WTC11 (cell line): ENCODE results near the gene PPP1R14C. TPM values are rescaled to one million over a fixed set of nuclear protein-coding genes. Genes with fewer than 3 reads are reported as not detected.

Source experiments
- ATAC-seq: fragments of 200-7000 bp; cut with Tn5 transposase; 2 replicates; pipeline ENCODE4 v1.10.0; 2021; ENCODE audit warnings: mild to moderate bottlenecking, moderate library complexity
- CTCF ChIA-PET: fragments of 300-600 bp; sonication (Branson Sonifier 250); formaldehyde crosslinking; loops from one replicate; lab custom pipeline; 2021; ENCODE audit warnings: antibody characterized with exemption; lab: Charles Lee
- POLR2A ChIA-PET: fragments of 350-600 bp; sonication (Branson Sonifier 250); formaldehyde crosslinking; loops from one replicate; lab custom pipeline; 2021; ENCODE audit warnings: antibody characterized with exemption; lab: Charles Lee
- DNase-seq: peaks from one replicate; pipeline ENCODE4 v3.0.0; 2021; ENCODE audit warnings: low spot score
- H3K27ac Mint-ChIP-seq: 2 replicates; pipeline ENCODE4 v1.8.0; 2021; ENCODE audit warnings: mixed read lengths
- H3K27me3 Mint-ChIP-seq: 2 replicates; pipeline ENCODE4 v1.8.0; 2021; ENCODE audit warnings: low read depth, mild to moderate bottlenecking, moderate library complexity, mixed read lengths
- H3K36me3 Mint-ChIP-seq: 2 replicates; pipeline ENCODE4 v1.8.0; 2021; ENCODE audit warnings: mixed read lengths
- H3K4me1 Mint-ChIP-seq: 2 replicates; pipeline ENCODE4 v1.8.0; 2022; ENCODE audit warnings: mixed read lengths
- H3K4me3 Mint-ChIP-seq: 2 replicates; pipeline ENCODE4 v1.8.0; 2021; ENCODE audit warnings: mild to moderate bottlenecking, moderate library complexity, mixed read lengths
- H3K9me3 Mint-ChIP-seq: 2 replicates; pipeline ENCODE4 v1.8.0; 2021; ENCODE audit warnings: mixed read lengths
- ATF1 ChIP-seq: sonication (generic); formaldehyde crosslinking; IDR thresholded peaks from 2 replicates; pipeline ENCODE4 v1.8.1; 2023; ENCODE audit warnings: mild to moderate bottlenecking, moderate library complexity, missing genetic modification reagents
- ESRRA ChIP-seq: sonication (generic); formaldehyde crosslinking; IDR thresholded peaks from 2 replicates; pipeline ENCODE4 v1.8.1; 2022; ENCODE audit warnings: mild to moderate bottlenecking, missing genetic modification reagents, borderline replicate concordance
- FOXP1 ChIP-seq: sonication (generic); formaldehyde crosslinking; IDR thresholded peaks from 2 replicates; pipeline ENCODE4 v1.8.0; 2022; ENCODE audit warnings: missing genetic modification reagents, mild to moderate bottlenecking, moderate library complexity, borderline replicate concordance
- GRHL2 ChIP-seq: fragments of 250-450 bp; sonication (Bioruptor Pico); IDR thresholded peaks from 2 replicates; pipeline ENCODE4 v1.8.0; 2022; ENCODE audit warnings: mild to moderate bottlenecking, moderate library complexity; ENCODE audit not compliant: insufficient replicate concordance, severe bottlenecking
- JUN ChIP-seq: sonication (generic); formaldehyde crosslinking; IDR thresholded peaks from 2 replicates; pipeline ENCODE4 v1.8.0; 2023; ENCODE audit warnings: mild to moderate bottlenecking, missing genetic modification reagents
- KAT7 ChIP-seq: sonication (generic); formaldehyde crosslinking; IDR thresholded peaks from 2 replicates; pipeline ENCODE4 v1.8.1; 2023; ENCODE audit warnings: missing genetic modification reagents, mild to moderate bottlenecking, borderline replicate concordance
- MYBL2 ChIP-seq: sonication (generic); formaldehyde crosslinking; IDR thresholded peaks from 2 replicates; pipeline ENCODE4 v1.8.1; 2023; ENCODE audit warnings: mild to moderate bottlenecking, moderate library complexity, missing genetic modification reagents
- NR1H2 ChIP-seq: sonication (generic); formaldehyde crosslinking; IDR thresholded peaks from 2 replicates; pipeline ENCODE4 v1.9.0; 2021; ENCODE audit warnings: mild to moderate bottlenecking, moderate library complexity, missing genetic modification reagents
- NR2C2 ChIP-seq: sonication (generic); formaldehyde crosslinking; IDR thresholded peaks from 2 replicates; pipeline ENCODE4 v1.8.0; 2022; ENCODE audit warnings: mild to moderate bottlenecking, missing genetic modification reagents
- SMAD3 ChIP-seq: sonication (generic); formaldehyde crosslinking; IDR thresholded peaks from 2 replicates; pipeline ENCODE4 v1.8.0; 2022; ENCODE audit warnings: missing genetic modification reagents, mild to moderate bottlenecking, borderline replicate concordance
- ZBTB21 ChIP-seq: sonication (generic); formaldehyde crosslinking; IDR thresholded peaks from 2 replicates; pipeline ENCODE4 v1.8.1; 2023; ENCODE audit warnings: mild to moderate bottlenecking, missing genetic modification reagents, borderline replicate concordance
- ZNF121 ChIP-seq: sonication (generic); formaldehyde crosslinking; IDR thresholded peaks from 2 replicates; pipeline ENCODE4 v1.8.0; 2023; ENCODE audit warnings: missing genetic modification reagents
- ZNF219 ChIP-seq: sonication (generic); formaldehyde crosslinking; IDR thresholded peaks from 2 replicates; pipeline ENCODE4 v1.8.0; 2023; ENCODE audit warnings: missing genetic modification reagents, mild to moderate bottlenecking, borderline replicate concordance
- ZNF232 ChIP-seq: sonication (generic); formaldehyde crosslinking; IDR thresholded peaks from 2 replicates; pipeline ENCODE4 v1.8.0; 2022; ENCODE audit warnings: mild to moderate bottlenecking, missing genetic modification reagents
- ZNF263 ChIP-seq: sonication (generic); formaldehyde crosslinking; IDR thresholded peaks from 2 replicates; pipeline ENCODE4 v1.8.1; 2022; ENCODE audit warnings: low read depth, mild to moderate bottlenecking, moderate library complexity, missing genetic modification reagents
- ZNF423 ChIP-seq: fragments of 250-450 bp; sonication (Bioruptor Pico); IDR thresholded peaks from 2 replicates; pipeline ENCODE4 v2.1.2; 2022; ENCODE audit warnings: mild to moderate bottlenecking, moderate library complexity
- total RNA-seq: library from RNA; stranded (reverse); gene quantifications from 3 replicates; pipeline ENCODE4 v1.2.3, GENCODE V29; 2021
- TF ChIP-seq, protein P1 (sequence below): sonication (generic); formaldehyde crosslinking; IDR thresholded peaks from 2 replicates; pipeline ENCODE4 v1.8.1; 2023; ENCODE audit warnings: mild to moderate bottlenecking, moderate library complexity, missing genetic modification reagents
- TF ChIP-seq, protein P2 (sequence below): sonication (generic); formaldehyde crosslinking; IDR thresholded peaks from 2 replicates; pipeline ENCODE4 v1.8.1; 2023; ENCODE audit warnings: mild to moderate bottlenecking, missing genetic modification reagents, moderate library complexity
- TF ChIP-seq, protein P3 (sequence below): sonication (generic); formaldehyde crosslinking; IDR thresholded peaks from 2 replicates; pipeline ENCODE4 v1.8.1; 2023; ENCODE audit warnings: mild to moderate bottlenecking, missing genetic modification reagents
- TF ChIP-seq, protein P4 (sequence below): sonication (generic); formaldehyde crosslinking; IDR thresholded peaks from 2 replicates; pipeline ENCODE4 v1.8.0; 2022; ENCODE audit warnings: missing genetic modification reagents
- TF ChIP-seq, protein P5 (sequence below): fragments of 250-450 bp; sonication (Bioruptor Pico); conservative IDR thresholded peaks from 2 replicates; pipeline ENCODE4 v1.9.0; 2021; ENCODE audit warnings: mild to moderate bottlenecking
- TF ChIP-seq, protein P6 (sequence below): sonication (generic); formaldehyde crosslinking; IDR thresholded peaks from 2 replicates; pipeline ENCODE4 v1.8.1; 2022; ENCODE audit warnings: mild to moderate bottlenecking, missing genetic modification reagents, moderate library complexity, borderline replicate concordance
- TF ChIP-seq, protein P7 (sequence below): sonication (generic); formaldehyde crosslinking; IDR thresholded peaks from 2 replicates; pipeline ENCODE4 v1.8.0; 2022; ENCODE audit warnings: mild to moderate bottlenecking, missing genetic modification reagents

The PPP1R14C gene
- total RNA-seq, 1 experiment from 2014 or later, result 1.1 TPM

DNA sequence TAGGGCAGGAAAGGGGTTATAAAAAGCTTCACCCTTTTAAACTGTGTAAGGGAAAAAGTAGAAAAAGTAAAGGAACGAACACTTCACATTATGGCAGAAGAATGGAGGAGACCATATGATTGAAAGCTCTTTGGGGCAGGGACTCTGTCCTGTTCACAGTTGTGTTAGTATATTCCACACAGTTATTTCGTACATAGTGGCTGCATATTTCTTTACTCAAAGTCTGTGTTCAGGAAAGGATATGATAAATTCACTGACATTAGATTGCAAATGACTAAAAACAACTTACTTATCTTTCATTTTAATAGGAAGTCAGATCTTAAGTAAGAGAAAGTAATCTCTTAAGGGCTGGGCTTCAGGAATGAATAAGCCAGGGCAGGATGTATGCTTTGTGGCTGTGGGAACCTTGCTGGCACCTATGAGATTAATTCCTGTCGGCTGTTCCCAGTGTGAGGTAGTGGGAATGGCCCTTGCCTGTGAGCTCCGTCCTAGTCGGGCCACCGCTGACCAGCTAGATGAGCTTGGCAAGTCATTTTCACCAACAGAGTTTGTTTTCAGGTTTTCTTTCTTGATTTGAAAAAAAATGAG lies 11.2 kb downstream of the PPP1R14C start:
- ATAC-seq, result no peak

DNA sequence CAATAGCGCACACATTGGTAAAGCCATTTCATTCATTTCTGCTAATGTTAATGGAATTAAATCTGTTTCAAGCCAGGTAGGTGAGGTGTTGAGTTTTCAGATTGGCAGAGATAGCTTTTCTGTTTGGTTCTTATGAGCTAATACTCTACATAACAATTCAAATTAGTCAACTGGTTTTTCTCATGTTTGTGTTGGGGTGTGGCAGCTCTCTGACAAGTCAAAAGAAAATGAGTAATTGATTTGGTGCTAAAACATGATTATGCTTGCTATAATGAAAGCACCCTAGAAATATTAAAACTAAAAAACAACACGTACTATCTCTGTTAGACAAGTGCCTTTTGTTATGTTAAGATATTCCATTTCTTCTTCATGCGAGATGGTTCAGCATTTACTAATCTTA lies 13.6 kb downstream of the PPP1R14C start:
- H3K36me3 Mint-ChIP-seq, result no peaks in the 10 kb centered on the region
- POLR2A ChIA-PET, result interaction anchor here (0.5 kb wide), 1 partner anchor 18 kb away, joined by 3 read pairs; no protein-coding TSS in a partner anchor
- H3K27ac Mint-ChIP-seq, result no peak overlapping the region
- H3K9me3 Mint-ChIP-seq, result no peaks in the 10 kb centered on the region
- CTCF ChIA-PET, result no interaction called here
- H3K4me3 Mint-ChIP-seq, result no peak overlapping the region
- DNase-seq (no peak), ATAC-seq (no peak)
- H3K4me1 Mint-ChIP-seq, result peaks cover under 1% of the 10 kb centered on the region; the same call in 1 of the 2 replicates
- H3K27me3 Mint-ChIP-seq, result peaks cover 15% of the 10 kb centered on the region
- TF ChIP-seq, protein P1, sequence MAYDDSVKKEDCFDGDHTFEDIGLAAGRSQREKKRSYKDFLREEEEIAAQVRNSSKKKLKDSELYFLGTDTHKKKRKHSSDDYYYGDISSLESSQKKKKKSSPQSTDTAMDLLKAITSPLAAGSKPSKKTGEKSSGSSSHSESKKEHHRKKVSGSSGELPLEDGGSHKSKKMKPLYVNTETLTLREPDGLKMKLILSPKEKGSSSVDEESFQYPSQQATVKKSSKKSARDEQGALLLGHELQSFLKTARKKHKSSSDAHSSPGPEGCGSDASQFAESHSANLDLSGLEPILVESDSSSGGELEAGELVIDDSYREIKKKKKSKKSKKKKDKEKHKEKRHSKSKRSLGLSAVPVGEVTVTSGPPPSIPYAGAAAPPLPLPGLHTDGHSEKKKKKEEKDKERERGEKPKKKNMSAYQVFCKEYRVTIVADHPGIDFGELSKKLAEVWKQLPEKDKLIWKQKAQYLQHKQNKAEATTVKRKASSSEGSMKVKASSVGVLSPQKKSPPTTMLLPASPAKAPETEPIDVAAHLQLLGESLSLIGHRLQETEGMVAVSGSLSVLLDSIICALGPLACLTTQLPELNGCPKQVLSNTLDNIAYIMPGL (CRISPR knock-in tag), result no peak
- TF ChIP-seq NR1H2 (CRISPR knock-in tag) (no peak), KAT7 (CRISPR knock-in tag) (no peak), JUN (no peak), ZNF219 (CRISPR knock-in tag) (no peak), ZNF121 (CRISPR knock-in tag) (no peak)
- TF ChIP-seq, protein P2, sequence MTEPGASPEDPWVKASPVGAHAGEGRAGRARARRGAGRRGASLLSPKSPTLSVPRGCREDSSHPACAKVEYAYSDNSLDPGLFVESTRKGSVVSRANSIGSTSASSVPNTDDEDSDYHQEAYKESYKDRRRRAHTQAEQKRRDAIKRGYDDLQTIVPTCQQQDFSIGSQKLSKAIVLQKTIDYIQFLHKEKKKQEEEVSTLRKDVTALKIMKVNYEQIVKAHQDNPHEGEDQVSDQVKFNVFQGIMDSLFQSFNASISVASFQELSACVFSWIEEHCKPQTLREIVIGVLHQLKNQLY, result no peak
- TF ChIP-seq, protein P3, sequence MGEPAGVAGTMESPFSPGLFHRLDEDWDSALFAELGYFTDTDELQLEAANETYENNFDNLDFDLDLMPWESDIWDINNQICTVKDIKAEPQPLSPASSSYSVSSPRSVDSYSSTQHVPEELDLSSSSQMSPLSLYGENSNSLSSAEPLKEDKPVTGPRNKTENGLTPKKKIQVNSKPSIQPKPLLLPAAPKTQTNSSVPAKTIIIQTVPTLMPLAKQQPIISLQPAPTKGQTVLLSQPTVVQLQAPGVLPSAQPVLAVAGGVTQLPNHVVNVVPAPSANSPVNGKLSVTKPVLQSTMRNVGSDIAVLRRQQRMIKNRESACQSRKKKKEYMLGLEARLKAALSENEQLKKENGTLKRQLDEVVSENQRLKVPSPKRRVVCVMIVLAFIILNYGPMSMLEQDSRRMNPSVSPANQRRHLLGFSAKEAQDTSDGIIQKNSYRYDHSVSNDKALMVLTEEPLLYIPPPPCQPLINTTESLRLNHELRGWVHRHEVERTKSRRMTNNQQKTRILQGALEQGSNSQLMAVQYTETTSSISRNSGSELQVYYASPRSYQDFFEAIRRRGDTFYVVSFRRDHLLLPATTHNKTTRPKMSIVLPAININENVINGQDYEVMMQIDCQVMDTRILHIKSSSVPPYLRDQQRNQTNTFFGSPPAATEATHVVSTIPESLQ (CRISPR knock-in tag), result no peak

More for the DNA sequence above, 11.2 kb downstream of the PPP1R14C start:
- Mint-ChIP-seq H3K36me3 (no peaks in the 10 kb centered on the region), H3K27me3 (peaks cover 27% of the 10 kb centered on the region), H3K4me3 (no peak overlapping the region), H3K9me3 (no peaks in the 10 kb centered on the region), H3K4me1 (peaks cover 21% of the 10 kb centered on the region), H3K27ac (no peak overlapping the region)
- POLR2A ChIA-PET, result interaction anchor here (1.4 kb wide), 1 partner anchor 10 kb away, joined by 4 read pairs; no protein-coding TSS in a partner anchor
- no peak for DNase-seq
- CTCF ChIA-PET, result interaction anchor here (0.7 to 1.5 kb wide), 2 partner anchors 74 to 83 kb away, joined by 3 to 7 read pairs; no protein-coding TSS in a partner anchor
- TF ChIP-seq SMAD3, result no peak
- TF ChIP-seq FOXP1 (CRISPR knock-in tag), result no peak
- TF ChIP-seq, protein P4, sequence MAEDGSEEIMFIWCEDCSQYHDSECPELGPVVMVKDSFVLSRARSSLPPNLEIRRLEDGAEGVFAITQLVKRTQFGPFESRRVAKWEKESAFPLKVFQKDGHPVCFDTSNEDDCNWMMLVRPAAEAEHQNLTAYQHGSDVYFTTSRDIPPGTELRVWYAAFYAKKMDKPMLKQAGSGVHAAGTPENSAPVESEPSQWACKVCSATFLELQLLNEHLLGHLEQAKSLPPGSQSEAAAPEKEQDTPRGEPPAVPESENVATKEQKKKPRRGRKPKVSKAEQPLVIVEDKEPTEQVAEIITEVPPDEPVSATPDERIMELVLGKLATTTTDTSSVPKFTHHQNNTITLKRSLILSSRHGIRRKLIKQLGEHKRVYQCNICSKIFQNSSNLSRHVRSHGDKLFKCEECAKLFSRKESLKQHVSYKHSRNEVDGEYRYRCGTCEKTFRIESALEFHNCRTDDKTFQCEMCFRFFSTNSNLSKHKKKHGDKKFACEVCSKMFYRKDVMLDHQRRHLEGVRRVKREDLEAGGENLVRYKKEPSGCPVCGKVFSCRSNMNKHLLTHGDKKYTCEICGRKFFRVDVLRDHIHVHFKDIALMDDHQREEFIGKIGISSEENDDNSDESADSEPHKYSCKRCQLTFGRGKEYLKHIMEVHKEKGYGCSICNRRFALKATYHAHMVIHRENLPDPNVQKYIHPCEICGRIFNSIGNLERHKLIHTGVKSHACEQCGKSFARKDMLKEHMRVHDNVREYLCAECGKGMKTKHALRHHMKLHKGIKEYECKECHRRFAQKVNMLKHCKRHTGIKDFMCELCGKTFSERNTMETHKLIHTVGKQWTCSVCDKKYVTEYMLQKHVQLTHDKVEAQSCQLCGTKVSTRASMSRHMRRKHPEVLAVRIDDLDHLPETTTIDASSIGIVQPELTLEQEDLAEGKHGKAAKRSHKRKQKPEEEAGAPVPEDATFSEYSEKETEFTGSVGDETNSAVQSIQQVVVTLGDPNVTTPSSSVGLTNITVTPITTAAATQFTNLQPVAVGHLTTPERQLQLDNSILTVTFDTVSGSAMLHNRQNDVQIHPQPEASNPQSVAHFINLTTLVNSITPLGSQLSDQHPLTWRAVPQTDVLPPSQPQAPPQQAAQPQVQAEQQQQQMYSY (CRISPR knock-in tag), result no peak
- no peak for TF ChIP-seq ZBTB21
- TF ChIP-seq ATF1, result no peak
- TF ChIP-seq ZNF423 (CRISPR knock-in tag), result no peak
- TF ChIP-seq ZNF232 (CRISPR knock-in tag), result no peak
- no peak for TF ChIP-seq GRHL2 (CRISPR knock-in tag)
- TF ChIP-seq, protein P2, result no peak
- TF ChIP-seq, protein P5, sequence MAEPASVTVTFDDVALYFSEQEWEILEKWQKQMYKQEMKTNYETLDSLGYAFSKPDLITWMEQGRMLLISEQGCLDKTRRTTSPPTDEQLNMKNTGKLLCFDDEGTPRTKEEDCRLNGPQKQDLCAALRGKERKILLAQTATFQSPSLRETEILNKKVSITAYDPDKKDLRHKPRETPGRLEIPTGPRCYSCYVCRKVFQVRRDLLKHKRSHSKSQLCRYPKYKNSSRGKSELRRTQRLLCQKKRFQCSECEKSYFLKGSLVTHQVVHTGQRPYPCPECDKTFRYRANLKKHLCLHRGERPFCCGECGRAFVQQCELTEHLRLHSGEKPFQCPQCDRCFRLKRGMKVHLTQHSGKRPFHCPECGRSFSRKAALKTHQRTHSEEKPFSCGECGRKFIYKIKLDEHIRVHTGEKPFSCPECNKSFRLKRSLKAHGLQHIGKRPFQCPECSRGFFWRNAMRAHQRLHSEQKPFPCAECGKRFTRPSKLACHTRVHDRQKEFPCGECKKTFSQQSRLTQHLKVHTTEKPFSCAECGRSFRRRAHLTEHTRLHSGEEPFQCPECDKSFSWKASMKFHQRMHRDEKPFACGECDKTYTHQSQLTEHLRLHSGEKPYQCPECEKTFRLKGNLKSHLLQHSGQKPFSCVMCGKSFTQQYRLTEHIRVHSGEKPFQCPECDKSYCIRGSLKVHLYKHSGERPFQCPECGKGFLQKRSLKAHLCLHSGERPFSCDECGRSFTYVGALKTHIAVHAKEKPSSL (CRISPR knock-in tag), result no peak
- no peak for TF ChIP-seq ESRRA (CRISPR knock-in tag)
- no peak for TF ChIP-seq NR2C2 (CRISPR knock-in tag)
- TF ChIP-seq, protein P6, sequence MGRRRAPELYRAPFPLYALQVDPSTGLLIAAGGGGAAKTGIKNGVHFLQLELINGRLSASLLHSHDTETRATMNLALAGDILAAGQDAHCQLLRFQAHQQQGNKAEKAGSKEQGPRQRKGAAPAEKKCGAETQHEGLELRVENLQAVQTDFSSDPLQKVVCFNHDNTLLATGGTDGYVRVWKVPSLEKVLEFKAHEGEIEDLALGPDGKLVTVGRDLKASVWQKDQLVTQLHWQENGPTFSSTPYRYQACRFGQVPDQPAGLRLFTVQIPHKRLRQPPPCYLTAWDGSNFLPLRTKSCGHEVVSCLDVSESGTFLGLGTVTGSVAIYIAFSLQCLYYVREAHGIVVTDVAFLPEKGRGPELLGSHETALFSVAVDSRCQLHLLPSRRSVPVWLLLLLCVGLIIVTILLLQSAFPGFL, result no peak
- TF ChIP-seq ZNF263 (CRISPR knock-in tag), result no peak
- TF ChIP-seq, protein P7, sequence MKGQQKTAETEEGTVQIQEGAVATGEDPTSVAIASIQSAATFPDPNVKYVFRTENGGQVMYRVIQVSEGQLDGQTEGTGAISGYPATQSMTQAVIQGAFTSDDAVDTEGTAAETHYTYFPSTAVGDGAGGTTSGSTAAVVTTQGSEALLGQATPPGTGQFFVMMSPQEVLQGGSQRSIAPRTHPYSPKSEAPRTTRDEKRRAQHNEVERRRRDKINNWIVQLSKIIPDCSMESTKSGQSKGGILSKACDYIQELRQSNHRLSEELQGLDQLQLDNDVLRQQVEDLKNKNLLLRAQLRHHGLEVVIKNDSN (CRISPR knock-in tag), result no peak
- TF ChIP-seq MYBL2 (CRISPR knock-in tag), result no peak
